Ishikawa (cell line): ENCODE measurements around the gene APOL5.

Experiments
- CEBPB ChIP-seq: IDR thresholded peaks from 2 replicates; pipeline ENCODE4 v1.6.1; 2012
- CREB1 ChIP-seq: IDR thresholded peaks from 2 replicates; pipeline ENCODE4 v1.6.1; 2012; ENCODE audit warnings: low read depth
- EGR1 ChIP-seq: IDR thresholded peaks from 2 replicates; pipeline ENCODE4 v1.6.1; 2012
- EP300 ChIP-seq: IDR thresholded peaks from 2 replicates; pipeline ENCODE4 v1.6.1; 2012; ENCODE audit warnings: borderline replicate concordance
- FOXM1 ChIP-seq: IDR thresholded peaks from 2 replicates; pipeline ENCODE4 v1.6.1; 2012; ENCODE audit warnings: low read depth, borderline replicate concordance
- MAX ChIP-seq: IDR thresholded peaks from 2 replicates; pipeline ENCODE4 v1.6.1; 2012
- NFIC ChIP-seq: IDR thresholded peaks from 2 replicates; pipeline ENCODE4 v1.6.1; 2012
- RAD21 ChIP-seq: IDR thresholded peaks from 2 replicates; pipeline ENCODE4 v1.6.1; 2012; ENCODE audit warnings: low read depth
- REST ChIP-seq: IDR thresholded peaks from 2 replicates; pipeline ENCODE4 v1.6.1; 2012; ENCODE audit warnings: low read depth, mild to moderate bottlenecking
- TAF1 ChIP-seq: IDR thresholded peaks from 2 replicates; pipeline ENCODE4 v1.6.1; 2012; ENCODE audit warnings: low read depth, mild to moderate bottlenecking
- TCF12 ChIP-seq: IDR thresholded peaks from 2 replicates; pipeline ENCODE4 v1.6.1; 2012; ENCODE audit warnings: low read depth
- TEAD4 ChIP-seq: IDR thresholded peaks from 2 replicates; pipeline ENCODE4 v1.6.1; 2012
- USF1 ChIP-seq: IDR thresholded peaks from 2 replicates; pipeline ENCODE4 v1.6.1; 2012
- YY1 ChIP-seq: IDR thresholded peaks from 2 replicates; pipeline ENCODE4 v1.6.1; 2012; ENCODE audit warnings: low read depth
- ZBTB7A ChIP-seq: IDR thresholded peaks from 2 replicates; pipeline ENCODE4 v1.6.1; 2012; ENCODE audit warnings: low read depth

Gene APOL5

GRCh38 chr22:35733036-35733435, 15.4 kb downstream of the APOL5 start:
- TF ChIP-seq CREB1 (no peak), EP300 (no peak), YY1 (no peak), TAF1 (no peak), REST (no peak), TEAD4 (no peak), NFIC (no peak), CEBPB (no peak)

GRCh38 chr22:35733791-35734516, 16.3 kb downstream of the APOL5 start:
- TF ChIP-seq CEBPB, result no peak
- TF ChIP-seq EP300, result no peak
- no peak for TF ChIP-seq REST
- TF ChIP-seq RAD21, result no peak
- TF ChIP-seq FOXM1, result no peak
- TF ChIP-seq TCF12, result no peak
- TF ChIP-seq ZBTB7A, result no peak
- TF ChIP-seq EGR1, result no peak
- TF ChIP-seq NFIC, result no peak

GRCh38 chr22:35734517-35734827, 16.8 kb downstream of the APOL5 start:
- TF ChIP-seq EGR1, result no peak
- no peak for TF ChIP-seq USF1
- TF ChIP-seq EP300, result no peak
- TF ChIP-seq CEBPB, result no peak
- TF ChIP-seq YY1, result no peak
- TF ChIP-seq REST, result no peak
- no peak for TF ChIP-seq TCF12
- TF ChIP-seq RAD21, result no peak
- TF ChIP-seq NFIC, result no peak
- no peak for TF ChIP-seq CREB1
- TF ChIP-seq TAF1, result no peak
- no peak for TF ChIP-seq TEAD4
- TF ChIP-seq ZBTB7A, result no peak
- no peak for TF ChIP-seq FOXM1
- TF ChIP-seq MAX, result no peak

- TF ChIP-seq TCF12, result no peak
- TF ChIP-seq USF1, result no peak
- TF ChIP-seq NFIC, result no peak
- no peak for TF ChIP-seq CREB1
- TF ChIP-seq RAD21, result no peak
- no peak for TF ChIP-seq CEBPB
- TF ChIP-seq ZBTB7A, result no peak
- TF ChIP-seq EP300, result no peak
- no peak for TF ChIP-seq TAF1
- no peak for TF ChIP-seq YY1
Measured at GRCh38 chr22:35735542-35735941, 17.9 kb downstream of the APOL5 start.

GRCh38 chr22:35736166-35736565, 18.5 kb downstream of the APOL5 start:
- TF ChIP-seq REST (no peak), RAD21 (no peak), CEBPB (no peak), USF1 (no peak)
